Endothelial cell of umbilical vein (primary cell): Measurements from ENCODE around the gene VAV2. TPM values are rescaled to one million over a fixed set of nuclear protein-coding genes. Genes with fewer than 3 reads are reported as not detected.

ENCODE experiments used
- BruUV-seq: library from RNA; stranded (reverse); fragments of 400-500 nt; replicated peaks from 2 replicates; lab custom pipeline; 2021; lab: Mats Ljungman, UMichigan
- CTCF ChIA-PET: fragments of 300-600, 350-600 bp; sonication (Branson Sonifier 250); formaldehyde crosslinking; loops from one replicate; lab custom pipeline; 2021; ENCODE audit warnings: antibody characterized with exemption, inconsistent platforms; lab: Charles Lee
- POLR2A ChIA-PET: fragments of 300-600, 350-600 bp; sonication (Branson Sonifier 250); formaldehyde crosslinking; loops from one replicate; lab custom pipeline; 2021; ENCODE audit warnings: antibody characterized with exemption, inconsistent platforms; lab: Charles Lee
- DNase-seq: peaks from one replicate; pipeline ENCODE4 v3.0.0-alpha.2; 2011; ENCODE audit warnings: low read depth, low spot score
- FAIRE-seq: peaks from 2 replicates; lab custom pipeline; 2011; peaks lifted over from hg19 to GRCh38; lab: Jason Lieb, UNC
- H2AFZ ChIP-seq: 2 replicates; pipeline ENCODE4 v1.6.0; 2012; ENCODE audit warnings: low read depth, low read length, control low read depth, inconsistent platforms
- H3K27ac ChIP-seq: 2 replicates; pipeline ENCODE4 v1.5.1; 2011; ENCODE audit warnings: low read depth, mild to moderate bottlenecking, control low read depth, low read length, moderate library complexity; ENCODE audit not compliant: insufficient read depth
- H3K27me3 ChIP-seq, 2 experiments: 2 replicates each; pipeline versions ENCODE4 v1.6.0 to v1.6.1; 2011; ENCODE audit warnings: low read length in 2 of 2, mixed read lengths in 1 of 2; ENCODE audit not compliant: control insufficient read depth in 2 of 2, insufficient read depth in 2 of 2
- H3K36me3 ChIP-seq, 2 experiments: 2 replicates in 1 of 2; 3 replicates in 1 of 2; pipeline ENCODE4 v1.5.1; 2011; ENCODE audit warnings: low read length in 2 of 2, mild to moderate bottlenecking in 1 of 2, moderate library complexity in 1 of 2; ENCODE audit not compliant: control insufficient read depth in 2 of 2, insufficient read depth in 2 of 2; ENCODE audit errors: extremely low read depth in 1 of 2
- H3K4me1 ChIP-seq: 3 replicates; pipeline ENCODE4 v1.5.1; 2011; ENCODE audit warnings: mild to moderate bottlenecking, low read length; ENCODE audit not compliant: control insufficient read depth, insufficient read depth; ENCODE audit errors: extremely low read depth
- H3K4me2 ChIP-seq: 2 replicates; pipeline ENCODE4 v1.6.1; 2011; ENCODE audit warnings: low read length, control low read depth, mixed read lengths; ENCODE audit not compliant: insufficient read depth
- H3K4me3 ChIP-seq, 3 experiments: fragments of 200-600 bp in 1 of 3; sonication (generic), shearing (Covaris generic) in 1 of 3; replicated peaks in 1 of 3; 2 replicates each; pipeline ENCODE4 v1.5.1; 2011 to 2016; ENCODE audit warnings: control low read depth in 3 of 3, low read length in 3 of 3, mild to moderate bottlenecking in 2 of 3, inconsistent platforms in 1 of 3, low read depth in 1 of 3, moderate library complexity in 1 of 3; ENCODE audit not compliant: insufficient read depth in 1 of 3
- H3K79me2 ChIP-seq: 2 replicates; pipeline ENCODE4 v1.6.0; 2012; ENCODE audit warnings: low read length, inconsistent platforms; ENCODE audit not compliant: control insufficient read depth, insufficient read depth
- H3K9ac ChIP-seq: replicated peaks from 2 replicates; pipeline ENCODE3; 2011; ENCODE audit warnings: low read length, control low read depth; ENCODE audit not compliant: insufficient read depth; ENCODE audit errors: extremely low read depth
- H3K9me1 ChIP-seq: replicated peaks from 3 replicates; pipeline ENCODE4 v1.6.0; 2011; ENCODE audit warnings: mild to moderate bottlenecking, low read length; ENCODE audit not compliant: control insufficient read depth, insufficient read depth; ENCODE audit errors: extremely low read depth
- H3K9me3 ChIP-seq: replicated peaks from 2 replicates; pipeline ENCODE4 v1.5.1; 2012; ENCODE audit warnings: low read length, inconsistent platforms; ENCODE audit not compliant: control insufficient read depth, insufficient read depth
- H4K20me1 ChIP-seq: replicated peaks from 2 replicates; pipeline ENCODE3; 2011; ENCODE audit warnings: mild to moderate bottlenecking, low read length; ENCODE audit not compliant: control insufficient read depth, insufficient read depth; ENCODE audit errors: extremely low read depth
- EZH2 ChIP-seq: IDR thresholded peaks from 2 replicates; pipeline ENCODE4 v1.6.1; 2012; ENCODE audit warnings: borderline replicate concordance, low read depth, mild to moderate bottlenecking, moderate library complexity, low read length, inconsistent platforms; ENCODE audit not compliant: severe bottlenecking
- FOS ChIP-seq: IDR thresholded peaks from 2 replicates; pipeline ENCODE4 v1.6.1; 2011; ENCODE audit warnings: mild to moderate bottlenecking, low read length, moderate library complexity, borderline replicate concordance; ENCODE audit not compliant: insufficient read depth
- GATA2 ChIP-seq: IDR thresholded peaks from 2 replicates; pipeline ENCODE4 v1.7.0; 2011; ENCODE audit warnings: low read depth, mild to moderate bottlenecking, moderate library complexity, mixed read lengths, low read length; ENCODE audit not compliant: insufficient read length, insufficient read depth
- JUN ChIP-seq: IDR thresholded peaks from 2 replicates; pipeline ENCODE4 v1.6.1; 2011; ENCODE audit warnings: borderline replicate concordance, low read depth; ENCODE audit not compliant: insufficient read length, insufficient read depth
- MAX ChIP-seq: IDR thresholded peaks from 2 replicates; pipeline ENCODE4 v1.6.1; 2011; ENCODE audit not compliant: insufficient read depth, insufficient read length
- MYC ChIP-seq: IDR thresholded peaks from one replicate; pipeline ENCODE4 v1.6.1; 2011; ENCODE audit warnings: mild to moderate bottlenecking, low read depth, low read length
- POLR2A ChIP-seq: IDR thresholded peaks from 2 replicates; pipeline ENCODE4 v1.6.1; 2012; ENCODE audit warnings: low read depth, mild to moderate bottlenecking, control low read depth, low read length
- POLR2AphosphoS5 ChIP-seq: IDR thresholded peaks from 2 replicates; pipeline ENCODE4 v1.6.1; 2012; ENCODE audit warnings: low read depth, mild to moderate bottlenecking, control low read depth, low read length, moderate library complexity; ENCODE audit not compliant: insufficient read depth
- dilution Hi-C: fragments of 300-500 bp; cut with MboI; formaldehyde crosslinking; loops from one replicate; pipeline ENCODE4 v1.15.0; 2019; ENCODE audit warnings: low sequenced_read_pairs; ENCODE audit not compliant: extremely low pct_ligation_motif_present
- intact Hi-C: fragments of 100-400 bp; cut with micrococcal nuclease; formaldehyde crosslinking; loops from one replicate; pipeline ENCODE4 v1.10.0; 2022
- polyA plus RNA-seq, 4 experiments: library from polyadenylated mRNA; depleted of rRNA in 3 of 4; stranded (reverse) in 3 of 4; unstranded in 1 of 4; fragments of >200 nt; gene quantifications; 2 replicates each; pipeline versions ENCODE4 v1.2.1 to v1.2.3, GENCODE V29; 2011 to 2012; ENCODE audit warnings: missing spikeins in 1 of 4
- total RNA-seq: library from RNA; stranded (reverse); gene quantifications from 2 replicates; pipeline ENCODE4 v1.2.3, GENCODE V29; 2021
- TF ChIP-seq, protein P1 (sequence below), 2 donors: IDR thresholded peaks; 1 replicate in 1 of 2; 2 replicates in 1 of 2; pipeline ENCODE4 v1.5.1; 2011; ENCODE audit warnings: low read length in 2 of 2, mild to moderate bottlenecking in 2 of 2, moderate library complexity in 2 of 2, control low read depth in 1 of 2, inconsistent platforms in 1 of 2, low read depth in 1 of 2; ENCODE audit not compliant: insufficient read depth in 1 of 2; ENCODE audit errors: extremely low read depth in 1 of 2

Gene VAV2
- total and polyA plus RNA-seq, 2 donors (not counting 3 experiments of a cell fraction or from before 2014, with no cell fraction given) = 10.6 to 30.6 TPM

DNA sequence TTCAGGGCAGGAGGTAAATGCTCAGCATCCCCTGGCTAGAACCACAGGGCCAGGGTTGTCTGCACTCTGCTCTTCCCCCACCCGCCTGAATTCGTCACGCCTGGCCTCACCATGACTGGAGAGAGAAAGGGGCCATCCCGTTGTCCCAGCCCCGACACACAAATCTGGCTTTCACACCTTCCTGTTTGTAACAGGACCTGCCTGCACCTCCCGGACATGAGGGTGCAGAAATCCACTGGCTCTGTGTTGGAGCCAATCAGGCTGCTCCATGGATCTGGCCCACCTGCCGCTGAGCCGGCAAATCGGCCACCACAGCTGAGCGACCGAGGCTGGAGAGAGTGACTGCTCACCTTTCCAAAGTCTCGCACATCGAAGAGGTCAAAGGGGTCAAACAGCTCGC lies 53.4 kb downstream of the VAV2 start:
- H3K4me1 ChIP-seq = peaks cover 9% of the 10 kb centered on the region
- H3K9me3 ChIP-seq = no peaks in the 10 kb centered on the region
- H3K4me3 ChIP-seq = no peak overlapping the region
- no peak overlapping the region for H3K27ac ChIP-seq
- POLR2A ChIA-PET = no interaction called here
- TF ChIP-seq, protein P1, sequence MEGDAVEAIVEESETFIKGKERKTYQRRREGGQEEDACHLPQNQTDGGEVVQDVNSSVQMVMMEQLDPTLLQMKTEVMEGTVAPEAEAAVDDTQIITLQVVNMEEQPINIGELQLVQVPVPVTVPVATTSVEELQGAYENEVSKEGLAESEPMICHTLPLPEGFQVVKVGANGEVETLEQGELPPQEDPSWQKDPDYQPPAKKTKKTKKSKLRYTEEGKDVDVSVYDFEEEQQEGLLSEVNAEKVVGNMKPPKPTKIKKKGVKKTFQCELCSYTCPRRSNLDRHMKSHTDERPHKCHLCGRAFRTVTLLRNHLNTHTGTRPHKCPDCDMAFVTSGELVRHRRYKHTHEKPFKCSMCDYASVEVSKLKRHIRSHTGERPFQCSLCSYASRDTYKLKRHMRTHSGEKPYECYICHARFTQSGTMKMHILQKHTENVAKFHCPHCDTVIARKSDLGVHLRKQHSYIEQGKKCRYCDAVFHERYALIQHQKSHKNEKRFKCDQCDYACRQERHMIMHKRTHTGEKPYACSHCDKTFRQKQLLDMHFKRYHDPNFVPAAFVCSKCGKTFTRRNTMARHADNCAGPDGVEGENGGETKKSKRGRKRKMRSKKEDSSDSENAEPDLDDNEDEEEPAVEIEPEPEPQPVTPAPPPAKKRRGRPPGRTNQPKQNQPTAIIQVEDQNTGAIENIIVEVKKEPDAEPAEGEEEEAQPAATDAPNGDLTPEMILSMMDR (IDR thresholded peaks at IDR 0.05; ENCODE audit: extremely low read depth in 1 of 2, insufficient read depth in 1 of 2, low read depth in 1 of 2, low read length in 2 of 2) = no peak
- TF ChIP-seq POLR2AphosphoS5 = no peak
- TF ChIP-seq EZH2 = no peak
- no peak for TF ChIP-seq FOS
- TF ChIP-seq MAX = no peak
- TF ChIP-seq MYC = no peak
- no peak for TF ChIP-seq JUN
- TF ChIP-seq GATA2 = no peak
- no peak for TF ChIP-seq POLR2A
- BruUV-seq = no TSS peak
- no peaks in the 10 kb centered on the region for H3K27me3 ChIP-seq
- no peak overlapping the region for H3K4me2 ChIP-seq
- dilution Hi-C loops = no loop called here
- H4K20me1 ChIP-seq = no peaks in the 10 kb centered on the region
- H3K36me3 ChIP-seq = peaks cover 0 to 6% of the 10 kb centered on the region in 2 experiments
- H3K79me2 ChIP-seq = peaks cover 26% of the 10 kb centered on the region
- no peaks in the 10 kb centered on the region for H3K9me1 ChIP-seq
- no peak overlapping the region for H3K9ac ChIP-seq
- no peak overlapping the region for H2AFZ ChIP-seq
- CTCF ChIA-PET = interaction anchor here (1.1 to 1.2 kb wide), 2 partner anchors 9 to 40 kb away, joined by 3 to 5 read pairs; no protein-coding TSS in a partner anchor
- FAIRE-seq (no peak), DNase-seq (no peak)
- intact Hi-C loops = no loop called here
